GM19043 (cell line): ENCODE measurements around the gene GRID2.

Experiments used
- ATAC-seq: cut with Tn5 transposase; IDR thresholded peaks from one replicate; pipeline ENCODE4 v1.9.1; 2021; ENCODE audit warnings: low read depth; ENCODE audit not compliant: unreplicated experiment

GRID2 gene

DNA sequence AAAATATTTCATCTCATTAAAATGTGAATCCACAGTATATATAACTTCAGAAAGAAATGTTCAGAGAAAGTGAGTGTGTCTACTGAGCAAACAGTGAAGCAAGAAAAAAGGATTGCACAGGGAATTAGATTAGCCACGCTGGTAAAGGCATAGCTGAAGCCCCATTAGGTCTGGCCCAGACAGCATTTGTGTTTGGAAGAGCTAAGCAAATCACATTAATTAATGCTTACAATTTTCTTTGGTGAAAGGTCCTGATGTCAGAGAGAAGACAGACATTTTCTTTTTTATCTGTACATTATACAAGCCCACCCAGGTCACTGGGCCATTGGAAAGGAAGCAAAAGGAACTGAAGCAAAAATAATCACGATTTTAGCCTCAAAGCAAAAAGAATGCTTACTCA is 354.6 kb downstream of the GRID2 start:
- no peak for ATAC-seq

- no peak for ATAC-seq
Observed at GRCh38 chr4:92677805-92678204, 374.0 kb downstream of the GRID2 start.

GRCh38 chr4:92678292-92678691 is 374.5 kb downstream of the GRID2 start:
- no peak for ATAC-seq

- ATAC-seq, result no peak
Observed at GRCh38 chr4:92679149-92679548, 375.4 kb downstream of the GRID2 start.

DNA sequence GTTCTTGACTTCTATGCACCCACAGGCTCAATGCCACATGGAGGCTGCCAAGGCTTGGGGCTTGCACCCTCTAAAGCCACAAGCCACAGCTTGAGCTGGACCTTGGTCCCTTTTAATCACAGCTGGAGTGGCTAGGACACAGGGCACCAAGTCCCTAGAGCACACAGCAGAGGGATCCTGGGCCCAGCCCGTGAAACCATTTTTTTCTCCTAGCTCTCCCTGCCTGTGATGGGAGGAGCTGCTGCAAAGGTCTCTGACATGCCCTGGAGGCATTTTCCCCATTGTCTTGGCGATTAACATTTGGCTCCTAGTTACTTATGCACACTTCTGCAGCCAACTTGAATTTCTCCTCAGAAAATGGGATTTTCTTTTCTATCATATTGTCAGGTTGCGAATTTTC is 410.9 kb downstream of the GRID2 start:
- no peak for ATAC-seq

DNA sequence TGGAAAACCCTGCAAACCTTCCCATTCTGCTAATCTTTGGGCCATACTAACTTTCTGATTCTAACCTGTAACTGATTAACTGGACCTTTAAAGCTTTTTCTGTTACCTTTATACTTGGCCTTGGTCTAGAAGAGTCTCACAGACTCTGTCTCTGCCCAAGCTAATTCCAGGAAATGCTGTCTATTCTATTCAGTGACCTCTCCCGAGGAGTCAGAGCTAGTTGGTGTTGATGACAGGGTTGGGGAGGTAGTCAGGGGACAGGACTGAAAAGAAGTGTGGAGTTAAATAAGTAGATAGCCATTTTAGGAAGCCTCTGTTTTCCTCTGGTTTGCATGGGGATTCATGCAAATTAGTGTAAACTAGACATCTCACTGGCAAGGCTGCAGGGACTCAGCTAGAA is 429.5 kb downstream of the GRID2 start:
- no peak for ATAC-seq

DNA sequence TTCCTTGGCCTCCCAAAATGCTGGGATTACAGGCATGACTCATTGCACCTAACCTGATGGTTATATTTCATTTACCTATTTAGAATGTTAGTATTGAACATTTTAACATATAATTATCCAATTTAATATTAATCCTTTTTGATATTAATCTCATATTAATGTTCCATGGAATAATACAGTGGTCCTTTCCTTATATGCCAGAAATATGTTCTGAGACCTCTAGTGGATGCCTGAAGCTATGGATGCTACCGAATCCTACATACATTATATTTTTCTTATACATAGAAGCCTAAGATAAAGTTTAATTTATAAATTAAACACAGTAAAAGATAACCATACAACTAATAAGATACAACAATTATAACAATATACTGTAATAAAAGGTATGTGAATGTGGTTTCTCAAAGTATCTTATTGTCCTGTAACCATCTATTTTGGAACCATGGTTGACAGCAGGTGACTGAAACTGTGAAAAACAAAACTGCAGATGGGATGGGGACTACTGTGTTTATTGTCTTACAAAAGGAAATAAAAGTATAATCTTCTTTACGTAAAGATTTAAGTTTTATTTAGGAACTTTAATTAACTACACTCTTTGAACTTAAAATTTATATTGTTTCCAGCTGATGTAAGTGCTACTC is 431.4 kb downstream of the GRID2 start:
- no peak for ATAC-seq

DNA sequence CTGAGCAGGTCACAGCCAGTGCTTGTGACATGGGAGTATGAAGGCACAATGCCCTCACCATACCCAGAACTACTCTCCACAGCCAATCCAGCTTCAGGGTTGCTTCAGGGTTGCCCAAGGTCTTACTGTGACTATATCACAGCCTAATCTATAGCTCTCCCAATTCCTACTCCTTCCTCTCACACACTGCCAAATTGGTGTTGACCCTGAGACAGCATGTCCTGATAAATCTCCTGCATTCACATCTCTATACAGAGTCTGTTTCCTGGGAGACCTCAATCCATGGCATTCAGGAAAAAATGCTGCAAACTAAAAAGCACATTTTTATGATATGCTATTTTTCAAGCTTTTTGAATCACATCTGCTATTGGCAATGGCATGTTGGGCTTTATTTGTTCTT is 456.7 kb downstream of the GRID2 start:
- ATAC-seq, result no peak

DNA sequence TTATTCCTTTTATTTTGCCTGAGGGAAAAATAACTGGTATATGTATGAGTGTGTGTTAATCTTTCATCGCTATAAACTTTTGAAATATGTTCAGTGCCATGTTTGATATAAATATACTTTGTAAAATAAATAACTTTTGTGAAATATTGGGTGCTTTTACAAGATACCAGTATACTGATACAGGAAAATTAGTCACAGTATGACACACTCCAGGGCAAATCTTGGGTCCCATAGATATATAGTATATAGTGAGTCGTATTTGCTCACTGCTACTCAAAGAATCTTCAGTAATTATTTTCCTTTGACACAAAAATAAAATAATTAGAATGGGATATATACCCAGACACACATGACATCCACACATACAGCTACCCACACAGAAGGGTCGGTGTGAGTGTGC is 472.3 kb downstream of the GRID2 start:
- ATAC-seq, result no peak

DNA sequence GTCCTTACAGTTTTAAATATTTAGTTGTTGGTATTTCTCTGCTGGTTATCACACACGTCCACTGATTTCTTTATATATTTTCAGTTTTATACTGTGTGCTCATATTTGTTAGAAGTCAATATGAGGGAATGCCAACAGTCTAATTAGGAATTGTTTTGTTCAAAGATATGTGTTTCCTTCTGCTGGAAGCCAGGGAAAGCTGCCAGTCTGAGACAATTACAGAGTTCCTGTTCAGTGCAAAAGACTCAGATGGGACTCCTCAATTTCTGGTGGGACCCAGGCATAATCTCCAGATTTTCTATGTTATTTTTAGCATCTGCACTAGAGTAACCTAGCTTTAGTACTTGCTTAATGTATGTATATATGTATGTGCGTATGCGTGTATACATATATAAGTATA is 486.0 kb downstream of the GRID2 start:
- no peak for ATAC-seq

DNA sequence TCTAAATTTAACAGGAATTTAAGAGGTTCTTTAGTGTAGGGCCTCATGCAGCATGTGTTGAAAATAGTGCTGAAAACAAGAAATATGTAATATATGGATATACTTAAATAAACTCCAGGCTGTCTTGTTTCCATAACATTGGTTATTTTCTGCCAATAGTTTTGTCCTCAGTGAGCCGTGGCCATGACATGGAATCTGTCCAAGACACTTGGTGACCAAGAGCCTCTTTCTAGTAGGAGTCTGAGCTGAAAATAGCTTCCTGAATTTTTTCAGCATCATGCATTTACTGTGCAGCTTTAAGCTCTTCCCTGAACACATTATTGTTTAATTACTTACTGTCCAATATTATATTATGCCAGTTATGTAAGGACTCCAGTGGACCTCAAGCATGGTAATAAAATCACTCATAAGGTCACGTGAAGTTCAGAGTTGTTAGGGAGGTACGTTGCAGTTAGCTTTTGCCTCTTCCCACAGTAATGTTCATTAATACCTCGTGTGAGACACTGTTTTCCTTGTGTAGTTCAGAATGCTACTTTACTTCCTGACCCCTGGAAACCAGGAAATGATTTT is 488.2 kb downstream of the GRID2 start:
- no peak for ATAC-seq

GRCh38 chr4:92809381-92809780 is 505.6 kb downstream of the GRID2 start:
- ATAC-seq, result no peak

- no peak for ATAC-seq
Observed at GRCh38 chr4:92812652-92813051, 508.9 kb downstream of the GRID2 start.

DNA sequence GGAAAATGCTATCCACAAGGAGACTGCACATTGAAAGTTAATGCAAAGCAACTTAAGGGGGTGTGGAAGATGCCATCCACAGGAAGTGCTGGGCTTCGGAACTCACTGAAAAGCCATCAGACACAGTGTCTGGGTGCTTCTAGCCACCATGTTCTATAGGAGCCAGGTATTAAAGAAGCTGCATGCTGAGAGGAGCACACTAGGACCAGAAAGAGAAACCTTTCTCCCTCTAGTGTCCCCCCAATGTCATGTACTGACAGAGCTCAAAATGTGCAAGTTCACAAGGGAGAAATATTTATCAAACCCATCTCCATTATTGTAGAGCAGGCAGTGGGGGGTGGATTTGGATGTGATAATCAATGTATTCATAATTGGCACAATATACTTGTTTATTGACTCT is 510.9 kb downstream of the GRID2 start:
- ATAC-seq, result no peak

DNA sequence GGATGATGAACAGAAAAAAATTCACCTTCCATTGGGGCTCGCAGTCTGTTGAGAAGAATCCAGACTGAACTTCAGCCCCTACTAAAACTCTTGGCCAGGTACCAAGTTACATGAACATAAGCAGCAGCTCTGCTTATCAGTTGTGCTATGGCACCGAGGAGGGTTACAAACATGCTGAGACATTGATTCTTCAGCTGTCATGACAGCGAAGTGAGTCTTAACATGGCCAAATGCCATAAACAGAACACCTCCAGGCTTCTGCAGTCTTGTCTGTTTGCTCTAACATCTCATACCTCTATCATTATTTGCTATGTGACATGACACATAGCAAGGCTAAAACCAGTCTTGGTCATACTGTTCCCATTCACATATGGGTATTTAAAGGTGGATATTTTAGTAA is 521.5 kb downstream of the GRID2 start:
- ATAC-seq, result no peak

DNA sequence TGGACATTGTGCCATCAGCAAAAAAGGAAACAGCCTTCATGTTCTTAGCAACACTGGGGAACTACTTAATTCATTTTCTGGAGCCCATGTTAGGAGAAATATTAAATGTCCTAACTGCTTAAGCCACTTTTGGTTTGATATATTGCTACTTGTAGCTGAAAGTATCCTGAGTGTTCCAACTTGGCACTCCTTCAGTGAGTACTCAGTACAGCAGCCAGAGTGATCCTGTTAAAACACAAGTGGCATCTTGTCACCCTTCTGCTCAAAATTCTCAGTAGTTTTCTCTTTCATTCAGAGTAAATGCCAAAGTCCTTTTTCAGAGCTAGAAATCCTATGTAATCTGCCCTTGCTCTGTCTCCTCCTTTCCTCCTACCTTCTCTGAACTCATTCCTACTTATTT is 522.0 kb downstream of the GRID2 start:
- no peak for ATAC-seq

DNA sequence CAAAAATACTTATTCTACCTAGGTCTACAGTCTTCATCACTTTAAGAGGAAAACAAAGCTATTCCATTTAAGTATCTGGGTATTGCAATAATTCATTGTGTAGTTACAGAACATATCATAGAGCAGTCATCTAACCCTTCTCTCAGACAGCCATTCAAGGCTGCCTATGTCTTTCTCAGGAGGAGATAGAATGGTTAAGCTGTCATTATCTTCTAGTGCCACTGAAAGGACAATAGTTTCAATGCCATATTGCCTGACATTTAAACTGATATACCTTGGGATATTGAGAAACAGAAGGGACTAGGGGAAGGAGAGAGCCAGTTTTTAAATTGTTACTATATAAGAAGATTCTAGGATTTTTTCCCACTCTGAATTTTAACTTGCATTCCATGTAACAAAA is 527.0 kb downstream of the GRID2 start:
- ATAC-seq, result no peak

GRCh38 chr4:92840880-92841279 is 537.1 kb downstream of the GRID2 start:
- ATAC-seq, result no peak

- no peak for ATAC-seq
Observed at GRCh38 chr4:92843784-92844183, 540.0 kb downstream of the GRID2 start.

- ATAC-seq, result no peak
Observed at GRCh38 chr4:92847026-92847425, 543.3 kb downstream of the GRID2 start.

- no peak for ATAC-seq
Observed at GRCh38 chr4:92862509-92862908, 558.7 kb downstream of the GRID2 start.

- ATAC-seq, result no peak
Observed at GRCh38 chr4:92864096-92864495, 560.3 kb downstream of the GRID2 start.

DNA sequence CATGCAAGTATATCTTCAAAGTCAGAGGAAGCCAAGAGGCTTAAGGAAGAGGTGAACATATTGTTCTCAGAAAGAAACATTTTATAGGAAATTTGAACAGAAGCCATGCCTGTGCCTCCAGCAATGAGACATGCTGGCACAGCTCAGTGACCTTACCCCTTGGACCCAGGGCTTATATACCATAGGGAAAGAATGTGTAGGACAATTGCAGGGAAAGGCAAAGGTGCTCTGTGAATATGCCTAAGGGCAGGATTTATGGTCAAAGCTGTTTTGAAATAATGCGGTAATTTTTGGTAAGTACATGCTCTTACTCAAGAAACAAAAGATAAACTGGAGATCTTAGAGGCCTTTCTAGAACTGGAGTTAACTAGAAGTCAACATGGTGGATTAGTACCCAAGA is 568.8 kb downstream of the GRID2 start:
- no peak for ATAC-seq
